Tibial nerve (tissue), 4 donors: Measurements from ENCODE around the gene BMPR1B.

Experiments used
- CTCF ChIP-seq, 5 experiments: fragments of 200-600 bp in 3 of 5; fragments of 450-650 bp in 2 of 5; sonication (generic) in 3 of 5; IDR thresholded peaks; one replicate each; pipeline ENCODE4 v1.5.1; 2016 to 2019; ENCODE audit warnings: antibody characterized with exemption in 5 of 5, mild to moderate bottlenecking in 3 of 5, moderate library complexity in 2 of 5
- EP300 ChIP-seq, 2 donors: sonication (generic); formaldehyde crosslinking; IDR thresholded peaks; one replicate each; pipeline ENCODE4 v1.6.1; 2017; ENCODE audit warnings: antibody characterized with exemption in 2 of 2, mild to moderate bottlenecking in 1 of 2

- TF ChIP-seq EP300 (IDR thresholded peaks at IDR 0.05): no peak
- TF ChIP-seq CTCF (IDR thresholded peaks at IDR 0.05): no peak
These were observed 314.1 kb downstream of the BMPR1B start for GRCh38 chr4:95071851-95072250.
